SK-N-SH treated with all-trans-retinoic acid at 6 μM for 48 hours (cell line): ENCODE results near the gene RPE65.

Experiments
- ESRRG ChIP-seq: fragments of 250-450 bp; sonication (Bioruptor Pico); IDR thresholded peaks from 2 replicates; pipeline ENCODE4 v1.6.1; 2021; ENCODE audit warnings: mild to moderate bottlenecking
- GLIS3 ChIP-seq: fragments of 250-450 bp; sonication (Bioruptor Pico); IDR thresholded peaks from 2 replicates; pipeline ENCODE4 v1.5.0; 2020; ENCODE audit warnings: mild to moderate bottlenecking, moderate library complexity
- OSR1 ChIP-seq: fragments of 250-450 bp; sonication (Bioruptor Pico); IDR thresholded peaks from 2 replicates; pipeline ENCODE4 v1.8.0; 2022; ENCODE audit warnings: moderate library complexity, mild to moderate bottlenecking, inconsistent platforms
- PATZ1 ChIP-seq: fragments of 250-450 bp; sonication (Bioruptor Pico); IDR thresholded peaks from 2 replicates; pipeline ENCODE4 v1.8.0; 2020; ENCODE audit warnings: mild to moderate bottlenecking, moderate library complexity, borderline replicate concordance
- SNAI2 ChIP-seq: fragments of 250-450 bp; sonication (Bioruptor Pico); IDR thresholded peaks from 2 replicates; pipeline ENCODE4 v1.5.0; 2020; ENCODE audit warnings: mild to moderate bottlenecking, moderate library complexity
- TCF4 ChIP-seq: fragments of 250-450 bp; sonication (Bioruptor Pico); IDR thresholded peaks from 2 replicates; pipeline ENCODE4 v1.8.0; 2021; ENCODE audit warnings: mild to moderate bottlenecking, moderate library complexity, borderline replicate concordance
- TOX ChIP-seq: fragments of 250-450 bp; sonication (Bioruptor Pico); IDR thresholded peaks from 2 replicates; pipeline ENCODE4 v1.8.0; 2021; ENCODE audit warnings: mild to moderate bottlenecking, moderate library complexity, borderline replicate concordance
- ZFP3 ChIP-seq: fragments of 250-450 bp; sonication (Bioruptor Pico); IDR thresholded peaks from 2 replicates; pipeline ENCODE4 v1.5.0; 2020; ENCODE audit warnings: mild to moderate bottlenecking, moderate library complexity

GRCh38 chr1:68445709-68446108 lies 4.0 kb downstream of the RPE65 start:
- TF ChIP-seq TOX (no peak), GLIS3 (CRISPR knock-in tag) (no peak), ZFP3 (no peak), OSR1 (CRISPR knock-in tag) (no peak), PATZ1 (CRISPR knock-in tag) (no peak), SNAI2 (no peak), ESRRG (no peak), TCF4 (CRISPR knock-in tag) (no peak)
